ENCODE results near the gene CTIF. TPM values are rescaled to one million over a fixed set of nuclear protein-coding genes. Genes with fewer than 3 reads are reported as not detected.

Gene CTIF
- total RNA-seq, 4 donors from 2014 or later: 14.1 to 78.2 (median 18.4) TPM

GRCh38 chr18:48833701-48834412 lies 295.0 kb downstream of the CTIF start:
- intact Hi-C loops (cut with DNase I; ENCODE audit: low total_unique reads) (no loop called here), in situ Hi-C loops (cut with MboI; ENCODE audit: low pct_ligation_motif_present in 1 of 4, low pct_unique_long_range_greater_than_20kb in 1 of 4, low sequenced_read_pairs in 3 of 4) (no loop called here)
- TF ChIP-seq POLR2A (IDR thresholded peaks at IDR 0.05) (no peak), POLR2AphosphoS5 (IDR thresholded peaks at IDR 0.05) (no peak), EP300 (IDR thresholded peaks at IDR 0.05; ENCODE audit: low read depth) (no peak), CTCF (IDR thresholded peaks at IDR 0.05) (no peak)
- peaks cover 11 to 34% (median 17%) of the 10 kb centered on the region in 4 donors for H3K4me1 ChIP-seq
- no peaks in the 10 kb centered on the region for H3K36me3 ChIP-seq
- DNase-seq: peak; percentile 61
- H3K4me3 ChIP-seq: peak overlapping the region in 1 of 4 donors; percentile 7
- no peaks in the 10 kb centered on the region for H3K9me3 ChIP-seq
- 53 to 68% methylated on average over 6 to 13 of the region's 13 CpGs for WGBS, 2 donors (ENCODE audit: low coverage in 1 of 2)
- no peaks in the 10 kb centered on the region for H3K27me3 ChIP-seq
- peak overlapping the region; percentile 11 to 41 (median 26) for H3K27ac ChIP-seq

GRCh38 chr18:48834413-48835031 lies 295.7 kb downstream of the CTIF start:
- TF ChIP-seq EP300 (IDR thresholded peaks at IDR 0.05; ENCODE audit: low read depth) (no peak), CTCF (IDR thresholded peaks at IDR 0.05) (no peak), POLR2AphosphoS5 (IDR thresholded peaks at IDR 0.05) (peak in 2 of 3 donors; percentile 51 to 53)
- Histone ChIP-seq H3K9me3 (no peaks in the 10 kb centered on the region), H3K4me1 (peaks cover 10 to 30% (median 17%) of the 10 kb centered on the region in 4 donors), H3K27me3 (no peaks in the 10 kb centered on the region), H3K27ac (peak overlapping the region in 3 of 4 donors; percentile 11 to 28 (median 25)), H3K36me3 (no peaks in the 10 kb centered on the region), H3K4me3 (peak overlapping the region in 1 of 4 donors; percentile 7)
- peak; percentile 69 for DNase-seq
- WGBS, 2 donors (ENCODE audit: low coverage in 1 of 2): 53 to 76% methylated on average over 4 to 18 of the region's 18 CpGs
- intact Hi-C loops (cut with DNase I; ENCODE audit: low total_unique reads) (no loop called here), in situ Hi-C loops (cut with MboI; ENCODE audit: low pct_ligation_motif_present in 1 of 4, low pct_unique_long_range_greater_than_20kb in 1 of 4, low sequenced_read_pairs in 3 of 4) (no loop called here)

- H3K27ac ChIP-seq: peak overlapping the region in 1 of 4 donors; percentile 28
- in situ Hi-C loops (cut with MboI; ENCODE audit: low pct_ligation_motif_present in 1 of 4, low pct_unique_long_range_greater_than_20kb in 1 of 4, low sequenced_read_pairs in 3 of 4): no loop called here
- intact Hi-C loops (cut with DNase I; ENCODE audit: low total_unique reads): no loop called here
- no peaks in the 10 kb centered on the region for H3K27me3 ChIP-seq
- H3K4me1 ChIP-seq: peaks cover 10 to 26% (median 17%) of the 10 kb centered on the region in 4 donors
- no peak overlapping the region for H3K4me3 ChIP-seq
- H3K9me3 ChIP-seq: no peaks in the 10 kb centered on the region
- H3K36me3 ChIP-seq: no peaks in the 10 kb centered on the region
- 69 to 80% methylated on average over 1 to 3 of the region's 3 CpGs for WGBS, 2 donors (ENCODE audit: low coverage in 1 of 2)
- TF ChIP-seq POLR2A (IDR thresholded peaks at IDR 0.05) (no peak), POLR2AphosphoS5 (IDR thresholded peaks at IDR 0.05) (no peak), EP300 (IDR thresholded peaks at IDR 0.05; ENCODE audit: low read depth) (no peak), CTCF (IDR thresholded peaks at IDR 0.05) (no peak)
- DNase-seq: no peak
Observed at GRCh38 chr18:48835119-48835518, 296.3 kb downstream of the CTIF start.

- intact Hi-C loops (cut with DNase I; ENCODE audit: low total_unique reads) (no loop called here), in situ Hi-C loops (cut with MboI; ENCODE audit: low pct_ligation_motif_present in 1 of 4, low pct_unique_long_range_greater_than_20kb in 1 of 4, low sequenced_read_pairs in 3 of 4) (no loop called here)
- DNase-seq: no peak
- H3K4me1 ChIP-seq: peaks cover 10 to 24% (median 18%) of the 10 kb centered on the region in 4 donors
- no peaks in the 10 kb centered on the region for H3K9me3 ChIP-seq
- no peak for TF ChIP-seq POLR2A (IDR thresholded peaks at IDR 0.05)
- no peak for TF ChIP-seq CTCF (IDR thresholded peaks at IDR 0.05)
- no peak for TF ChIP-seq POLR2AphosphoS5 (IDR thresholded peaks at IDR 0.05)
- TF ChIP-seq EP300 (IDR thresholded peaks at IDR 0.05; ENCODE audit: low read depth): no peak
- 97% methylated on average over 3 of the region's 3 CpGs; no CpG with 5 or more reads in 1 of the 2 donors for WGBS, 2 donors (ENCODE audit: low coverage in 1 of 2)
- H3K27me3 ChIP-seq: no peaks in the 10 kb centered on the region
- H3K36me3 ChIP-seq: no peaks in the 10 kb centered on the region
- H3K4me3 ChIP-seq: no peak overlapping the region
- H3K27ac ChIP-seq: no peak overlapping the region
Observed at GRCh38 chr18:48835745-48836170, 296.9 kb downstream of the CTIF start.

Measured in transverse colon (tissue), 4 donors.